NCI-H1417 (cell line): Measurements from ENCODE around the gene GALNS.
"Not testable (repeated sequence)": the region's sequence is repeated elsewhere in the genome, so short reads cannot be mapped to it uniquely, and the experiment has no call there.

Source experiments
- DNase-seq, 3 experiments: peaks; one replicate each; lab custom pipeline; 2025; lab: John Stamatoyannopoulos, UW

Gene GALNS

DNA sequence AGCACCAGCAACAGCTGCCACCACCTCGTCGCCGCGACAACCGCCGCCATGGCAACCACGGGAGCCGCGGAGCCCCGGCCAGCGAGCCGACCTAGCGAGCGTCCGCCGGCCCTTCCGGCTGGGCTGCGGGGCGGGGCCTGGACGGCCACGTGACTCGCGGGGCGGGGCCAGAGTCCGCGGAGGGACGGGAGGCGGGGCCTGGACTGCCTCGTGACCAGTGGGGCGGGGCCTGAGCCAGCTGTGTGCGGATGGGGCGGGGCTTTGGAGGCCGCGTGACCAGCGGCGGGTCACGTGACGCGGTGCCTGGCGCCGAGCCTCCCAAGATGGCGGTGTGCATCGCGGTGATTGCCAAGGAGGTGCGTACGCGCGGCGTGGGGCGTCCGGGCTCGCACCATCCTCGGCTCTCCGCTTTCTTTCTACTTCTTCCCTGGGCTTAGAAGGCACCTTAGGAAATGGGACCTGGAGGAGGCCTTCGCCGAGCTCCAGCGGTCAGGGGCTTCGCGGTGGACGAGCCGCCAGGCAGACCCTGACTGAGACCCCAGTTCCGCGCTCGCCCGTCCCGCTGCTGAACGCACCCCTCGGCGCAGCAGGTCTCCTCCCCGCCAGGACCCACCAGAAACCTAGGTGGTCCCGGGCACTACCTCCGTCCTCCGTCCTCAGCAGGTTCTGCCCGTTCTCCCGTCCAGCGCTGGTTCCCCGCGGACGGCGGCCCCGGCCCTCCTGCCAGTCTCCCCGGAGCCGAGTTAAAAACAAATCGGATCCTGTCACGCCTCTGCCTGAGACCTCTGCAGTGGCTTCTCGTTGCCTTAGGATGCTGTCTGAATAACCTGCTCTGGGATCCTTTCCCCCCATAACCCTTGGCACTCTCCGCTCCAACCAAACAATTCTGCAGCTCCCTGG lies at the start of gene GALNS, which contains the start of gene TRAPPC2L:
Gene GALNS (minus strand): TSS at position 120 of the 900 bp plus-strand sequence. CDS start 70 bp downstream, at position 50.
Gene TRAPPC2L (plus strand): TSS at position 300 of the 900 bp plus-strand sequence. CDS start 24 bp downstream, at position 324.
- peak; percentile 92 to 97 (median 94) for DNase-seq

DNA sequence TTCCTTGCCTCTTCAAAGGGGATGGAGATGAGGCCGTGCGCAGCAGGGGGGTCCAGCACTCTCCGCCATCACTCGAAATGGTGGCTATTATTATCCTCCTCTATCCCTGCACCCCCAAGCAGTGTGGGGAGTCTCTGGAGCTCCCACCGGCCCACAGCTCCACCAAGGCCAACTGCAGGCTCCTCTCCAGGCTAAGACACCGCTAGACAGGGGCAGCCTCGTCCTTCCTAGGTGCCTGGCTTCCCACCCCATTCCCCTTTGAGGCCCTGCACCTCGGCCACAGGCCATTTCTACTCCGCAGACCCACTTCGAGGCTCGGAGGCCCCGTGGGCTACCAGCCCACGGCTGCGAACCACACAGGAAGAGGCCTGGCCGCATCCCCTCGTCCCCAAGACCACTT lies 49.3 kb upstream of the GALNS start:
- no peak for DNase-seq

- no peak for DNase-seq
Measured at GRCh38 chr16:88905563-88905962, 48.8 kb upstream of the GALNS start.

GRCh38 chr16:88904676-88905365 lies 48.1 kb upstream of the GALNS start:
- DNase-seq: no peak

DNA sequence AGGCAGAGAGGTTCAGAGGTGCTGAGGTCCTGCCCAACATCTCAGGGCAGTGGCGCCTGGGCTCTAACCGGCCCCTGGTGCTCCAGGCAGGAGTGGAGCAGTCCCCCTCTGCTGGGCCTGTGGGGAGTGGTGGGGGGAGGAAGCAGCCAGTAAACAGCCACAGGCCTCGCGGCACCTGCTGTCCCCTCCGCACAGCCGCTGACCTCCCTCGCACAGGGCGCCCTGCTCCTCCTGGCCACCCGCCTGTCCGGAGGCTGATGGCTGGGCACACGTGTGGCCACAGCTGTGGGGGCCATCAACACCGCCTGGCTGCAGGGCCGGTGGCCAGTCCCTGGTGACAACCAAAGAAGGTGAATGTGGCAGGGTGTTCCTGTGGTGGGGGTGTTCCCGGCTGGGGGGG lies 46.5 kb upstream of the GALNS start:
- DNase-seq: peak in 1 of 3 experiments; percentile 8

- no peak for DNase-seq
Measured at GRCh38 chr16:88902744-88903143, 46.0 kb upstream of the GALNS start.

DNA sequence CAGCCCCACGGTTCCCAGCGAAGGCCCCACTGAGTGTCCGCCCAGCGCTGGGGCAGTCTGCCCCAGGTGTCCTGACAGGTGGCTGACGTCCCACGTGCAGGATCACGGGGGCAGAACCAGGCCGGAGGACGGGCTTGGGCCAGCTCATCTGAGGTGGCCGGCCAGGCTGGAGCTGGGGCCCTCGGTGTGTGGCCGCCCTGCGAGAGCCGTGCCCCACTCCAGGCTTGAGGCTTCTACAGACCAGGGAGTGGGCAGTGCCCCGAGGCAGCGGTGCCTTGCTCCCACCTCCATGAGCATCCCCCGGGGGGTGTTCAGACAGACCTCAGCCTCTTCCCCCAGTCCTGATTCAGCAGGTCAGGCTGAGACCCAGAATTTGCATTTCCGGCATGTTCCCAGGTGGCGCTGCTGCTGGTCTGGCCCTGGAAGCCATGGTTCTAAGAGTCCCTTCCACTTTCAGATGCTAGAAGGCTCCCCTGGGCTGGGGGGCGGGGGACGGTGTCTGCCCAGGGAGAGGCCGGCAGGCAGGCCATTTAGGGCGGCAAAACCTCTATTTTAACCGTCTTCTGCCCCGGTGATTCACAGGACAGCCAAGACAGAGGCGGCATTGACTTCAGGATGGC lies 45.1 kb upstream of the GALNS start:
- peak in 2 of 3 experiments; percentile 42 to 47 for DNase-seq

DNA sequence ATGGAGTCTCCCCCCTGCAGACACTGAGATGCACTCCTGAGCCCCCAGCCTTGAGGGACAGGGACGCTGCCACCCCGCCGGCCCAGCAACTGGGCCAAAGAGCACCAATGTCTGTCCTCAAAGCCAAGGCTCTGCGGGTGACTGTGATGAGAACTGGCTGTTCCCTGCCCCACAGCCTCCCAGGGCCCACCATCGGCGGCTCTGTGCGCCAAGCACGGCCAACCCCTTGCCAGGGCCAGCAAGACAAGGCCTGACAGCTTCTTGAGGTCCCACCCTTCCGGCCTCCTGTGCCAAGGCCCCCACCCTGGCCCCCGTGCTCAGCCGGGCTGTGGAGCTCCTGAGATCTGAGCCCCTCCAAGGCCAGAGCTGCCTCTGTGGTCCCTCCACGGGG lies 43.9 kb upstream of the GALNS start:
- no peak for DNase-seq

DNA sequence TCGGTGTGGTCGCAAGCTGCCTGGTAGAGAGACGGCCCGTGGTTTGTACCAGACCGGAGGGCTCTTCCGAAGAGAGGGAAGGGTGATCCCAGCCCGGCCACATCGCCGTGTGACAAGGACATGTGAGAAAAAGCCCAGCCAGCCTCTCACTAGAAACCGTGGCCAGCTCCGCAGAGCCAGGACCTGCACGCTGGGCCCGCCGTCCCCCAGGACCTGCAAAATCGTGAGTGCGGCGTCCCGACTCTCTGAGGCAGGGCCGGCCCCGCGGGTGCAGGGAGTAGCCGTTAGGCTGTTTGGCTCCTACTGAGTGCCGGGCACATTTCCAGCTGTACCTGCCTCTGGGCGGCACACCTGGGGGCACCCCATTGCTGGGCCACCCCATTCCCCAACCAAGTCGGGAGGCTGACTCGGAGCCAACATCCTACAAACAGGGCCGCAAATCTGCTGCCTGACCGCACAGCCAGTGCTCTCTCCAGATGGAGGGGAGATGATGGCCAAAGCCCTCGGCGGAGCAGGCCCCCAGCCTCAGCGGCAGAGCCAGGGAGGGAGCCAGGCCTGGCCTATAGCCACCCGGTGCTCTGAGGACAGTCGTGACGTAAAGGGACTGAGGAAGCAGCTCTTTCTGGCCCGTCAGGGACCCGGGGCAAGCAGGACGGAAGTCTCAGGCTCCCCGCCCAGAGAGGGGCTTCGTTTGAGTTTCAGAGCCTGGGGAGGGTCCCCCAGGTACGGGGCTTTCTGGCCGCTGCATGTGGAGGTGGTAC lies 43.3 kb upstream of the GALNS start:
- DNase-seq: no peak

DNA sequence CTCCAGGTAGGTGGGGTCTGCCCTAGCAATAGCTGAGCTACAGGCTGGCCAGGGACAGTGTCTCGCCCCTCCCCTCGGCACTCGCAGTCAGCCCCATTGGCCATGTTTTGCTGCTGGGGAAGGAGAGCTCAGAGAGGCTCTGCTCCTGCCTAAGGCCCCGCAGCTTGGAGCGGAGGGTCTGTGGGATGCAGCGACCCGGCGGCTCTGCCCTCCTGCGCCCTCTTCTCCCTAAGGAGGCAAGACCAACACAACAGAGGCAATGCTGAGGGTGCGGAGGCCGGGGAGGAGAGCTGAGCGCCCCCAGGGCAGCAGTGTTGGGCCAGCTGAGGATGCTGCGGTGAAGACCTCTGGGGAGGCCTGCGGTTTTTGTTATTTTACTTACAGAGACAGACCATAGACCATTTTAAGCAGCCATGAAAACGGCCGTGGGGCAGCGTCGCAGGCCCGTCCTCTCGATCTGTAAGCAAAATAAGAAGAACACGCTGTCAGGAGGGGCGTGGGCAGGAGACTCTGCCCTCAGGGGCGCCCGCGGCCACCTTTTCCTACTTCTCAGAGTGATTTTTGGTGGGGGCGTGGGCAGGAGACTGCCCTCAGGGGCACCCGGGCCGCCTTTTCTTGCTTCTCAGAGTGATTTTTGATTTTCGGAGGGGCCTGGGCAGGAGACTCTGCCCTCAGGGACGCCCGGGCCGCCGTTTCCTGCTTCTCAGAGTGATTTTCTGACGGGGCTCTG lies 41.1 kb upstream of the GALNS start:
- no peak for DNase-seq

- DNase-seq: no peak
Measured at GRCh38 chr16:88896238-88897070, 39.7 kb upstream of the GALNS start.

GRCh38 chr16:88895335-88895734 lies 38.6 kb upstream of the GALNS start:
- no peak for DNase-seq

- DNase-seq: no peak
Measured at GRCh38 chr16:88894681-88895300, 38.0 kb upstream of the GALNS start.

GRCh38 chr16:88894266-88894665 lies 37.5 kb upstream of the GALNS start:
- DNase-seq: not testable (repeated sequence)

DNA sequence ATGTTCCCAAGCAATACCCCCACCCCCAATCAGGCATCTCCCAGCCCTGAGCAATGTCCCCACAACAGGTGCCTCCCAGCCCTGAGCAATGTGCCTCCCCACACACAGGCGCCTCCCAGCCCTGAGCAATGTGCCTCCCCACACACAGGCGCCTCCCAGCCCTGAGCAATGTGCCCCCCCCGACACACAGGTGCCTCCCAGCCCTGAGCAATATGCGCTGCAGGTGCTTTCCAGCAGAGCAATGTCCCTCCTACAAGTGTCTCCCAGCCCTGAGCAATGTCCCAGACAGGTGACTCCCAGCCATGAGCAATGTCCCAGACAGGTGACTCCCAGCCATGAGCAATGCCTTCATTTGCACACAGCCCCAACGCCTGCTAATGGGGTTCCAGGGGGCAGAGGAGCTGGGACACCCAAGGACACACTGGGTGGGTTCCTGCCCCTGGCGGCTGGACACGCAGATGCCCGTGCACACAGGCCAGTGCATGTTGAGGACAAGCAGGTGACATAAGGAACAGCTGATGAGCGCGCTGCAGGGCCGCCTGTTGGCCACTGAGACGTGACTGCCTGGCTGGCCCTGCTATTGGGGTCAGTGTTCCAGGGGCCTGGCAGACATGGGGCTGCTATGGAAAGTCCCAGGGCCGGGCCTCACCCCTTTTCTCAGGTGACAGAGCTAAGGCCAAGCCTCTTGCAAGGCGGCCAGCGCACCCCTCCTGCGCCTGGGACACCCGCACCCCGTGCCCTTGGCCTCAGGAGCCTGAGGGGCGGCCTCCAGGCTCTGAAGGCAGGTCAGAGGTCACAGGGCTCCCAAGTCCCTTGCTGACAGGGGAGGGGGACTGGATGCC lies 36.6 kb upstream of the GALNS start:
- no peak for DNase-seq

- DNase-seq: no peak
Measured at GRCh38 chr16:88892065-88892464, 35.3 kb upstream of the GALNS start.

DNA sequence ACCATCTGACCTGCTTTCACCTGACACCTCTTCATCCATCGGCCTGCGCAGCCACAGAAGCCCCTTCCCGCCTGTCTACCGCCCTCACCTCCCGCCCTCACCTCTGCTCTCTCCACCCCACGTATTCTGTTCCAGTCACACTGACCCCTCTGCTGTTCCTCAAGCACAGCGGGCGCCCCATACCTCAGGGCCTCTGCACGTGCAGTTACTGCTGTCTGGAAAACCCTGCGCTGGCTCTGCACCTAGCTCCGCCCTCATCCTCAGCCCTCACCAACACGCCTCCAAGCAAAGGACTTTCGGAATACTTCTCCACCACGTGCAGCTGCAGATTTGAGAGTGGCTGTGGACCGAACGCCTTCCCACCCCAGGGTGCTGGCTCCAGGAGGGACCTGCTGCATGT lies 34.3 kb upstream of the GALNS start:
- DNase-seq: no peak

GRCh38 chr16:88889702-88890352 lies 33.1 kb upstream of the GALNS start:
- not testable (repeated sequence) for DNase-seq
